Measurements from ENCODE around the gene TNPO3. TPM values are rescaled to one million over a fixed set of nuclear protein-coding genes. Genes with fewer than 3 reads are reported as not detected.
"Not testable (repeated sequence)": the region's sequence is repeated elsewhere in the genome, so short reads cannot be mapped to it uniquely, and the experiment has no call there.

TNPO3 gene
- total RNA-seq, 1 donor from 2014 or later: 33.3 TPM

DNA sequence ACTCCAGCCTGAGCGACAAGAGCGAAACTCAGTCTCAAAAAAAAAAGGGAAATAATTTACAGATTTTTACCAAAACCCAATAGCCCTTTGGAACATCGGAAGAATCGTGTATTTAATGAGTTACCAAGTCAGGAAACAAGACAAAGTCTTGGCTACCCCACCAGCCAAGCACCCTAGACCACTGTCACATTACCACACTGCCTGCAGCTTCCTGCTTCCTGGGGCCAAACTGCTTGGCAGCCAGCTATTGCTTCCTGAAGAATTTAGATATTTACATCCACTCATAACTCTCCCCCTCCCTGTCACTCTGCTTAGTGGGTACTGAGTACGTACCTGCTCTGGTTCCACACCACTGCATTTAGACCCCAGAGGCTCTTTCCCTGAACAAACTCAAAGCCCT lies 14.1 kb upstream of the TNPO3 start:
- DNase-seq: no peak

DNA sequence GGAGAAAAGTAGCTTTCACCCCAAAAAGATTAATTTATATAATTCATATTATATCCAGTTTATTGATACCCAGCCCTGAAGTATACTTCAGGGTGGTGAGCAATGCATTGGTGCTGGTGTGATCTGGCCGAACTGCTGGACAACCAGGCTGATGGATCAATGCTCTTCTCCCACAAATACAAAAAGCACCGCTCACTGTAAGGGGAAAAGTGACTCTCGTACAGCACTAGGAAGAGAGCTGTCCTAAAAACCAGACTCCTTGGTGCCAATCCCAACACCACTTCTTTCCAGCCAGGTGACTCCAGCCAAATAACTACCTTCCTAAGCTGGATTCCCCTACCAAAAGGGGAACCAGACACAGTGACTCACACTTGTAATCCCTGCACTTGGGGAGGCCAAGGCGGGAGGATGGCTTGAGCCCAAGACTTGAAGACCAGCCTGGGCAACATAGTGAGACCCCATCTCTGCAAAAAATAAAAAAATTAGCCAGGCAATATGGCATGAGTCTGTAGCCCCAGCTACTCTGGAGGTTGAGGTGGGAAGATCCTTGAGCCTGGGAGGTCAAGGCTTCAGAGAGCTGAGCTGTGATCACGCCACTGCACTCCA lies 13.1 kb upstream of the TNPO3 start:
- DNase-seq: no peak

DNA sequence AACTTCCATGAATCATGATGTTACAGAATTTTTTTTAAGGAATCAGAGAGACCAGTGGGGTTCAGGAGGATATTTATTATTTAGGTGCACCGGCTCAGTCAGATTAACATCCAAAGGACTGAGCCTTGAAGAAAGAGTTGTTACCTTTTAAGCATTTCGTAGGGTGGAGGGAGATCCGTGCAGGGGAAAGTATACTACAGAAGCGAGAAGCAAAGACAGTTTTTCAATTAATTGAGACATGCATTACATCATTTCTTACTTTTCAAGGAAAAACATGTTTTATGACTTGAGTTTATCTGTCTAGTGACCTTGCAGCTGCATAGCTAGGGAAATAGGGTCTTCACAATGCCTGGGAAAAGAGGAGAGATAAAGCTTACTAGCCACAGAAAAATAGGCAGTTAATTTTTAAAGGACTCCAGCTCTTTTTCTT lies 12.2 kb upstream of the TNPO3 start:
- DNase-seq: not testable (repeated sequence)

DNA sequence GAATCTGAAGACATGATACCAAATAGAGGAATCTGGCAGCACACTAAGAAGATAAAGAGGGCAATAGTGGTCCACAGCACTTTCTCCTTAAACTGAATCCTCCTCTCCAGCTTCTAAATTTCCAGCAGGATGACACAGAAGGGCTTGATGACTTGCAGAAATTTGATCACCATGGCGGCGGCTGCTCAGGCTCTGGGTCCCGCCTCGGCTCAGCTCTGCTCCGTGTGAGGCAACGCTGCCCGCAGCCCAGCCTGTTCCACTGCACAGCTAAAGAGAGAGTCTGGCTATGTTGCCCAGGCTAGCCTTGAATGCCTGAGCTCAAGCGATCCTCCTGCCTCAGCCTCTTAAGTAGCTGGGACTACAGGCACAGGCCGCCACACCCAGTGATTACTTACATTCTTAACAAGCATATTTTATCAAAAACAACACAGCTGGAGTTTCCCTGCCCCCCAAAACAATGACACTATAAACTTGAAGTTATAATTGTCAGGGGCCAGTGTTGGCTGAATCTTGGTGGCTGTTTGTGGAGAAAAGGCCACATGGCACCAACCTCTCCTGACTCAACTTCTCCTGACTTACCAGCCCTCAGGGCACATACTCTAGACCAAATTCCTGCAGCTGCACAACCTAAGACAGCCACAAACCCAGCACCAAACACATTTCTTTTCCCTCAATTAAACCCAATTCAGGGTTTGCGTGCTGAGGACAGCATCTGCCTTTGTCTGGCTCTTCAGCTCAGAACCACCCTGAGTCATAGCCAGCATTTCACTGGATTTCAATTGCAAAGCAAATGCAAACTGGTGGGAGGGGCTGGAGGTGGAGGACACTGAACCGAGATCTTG lies 11.6 kb upstream of the TNPO3 start:
- no peak for DNase-seq

DNA sequence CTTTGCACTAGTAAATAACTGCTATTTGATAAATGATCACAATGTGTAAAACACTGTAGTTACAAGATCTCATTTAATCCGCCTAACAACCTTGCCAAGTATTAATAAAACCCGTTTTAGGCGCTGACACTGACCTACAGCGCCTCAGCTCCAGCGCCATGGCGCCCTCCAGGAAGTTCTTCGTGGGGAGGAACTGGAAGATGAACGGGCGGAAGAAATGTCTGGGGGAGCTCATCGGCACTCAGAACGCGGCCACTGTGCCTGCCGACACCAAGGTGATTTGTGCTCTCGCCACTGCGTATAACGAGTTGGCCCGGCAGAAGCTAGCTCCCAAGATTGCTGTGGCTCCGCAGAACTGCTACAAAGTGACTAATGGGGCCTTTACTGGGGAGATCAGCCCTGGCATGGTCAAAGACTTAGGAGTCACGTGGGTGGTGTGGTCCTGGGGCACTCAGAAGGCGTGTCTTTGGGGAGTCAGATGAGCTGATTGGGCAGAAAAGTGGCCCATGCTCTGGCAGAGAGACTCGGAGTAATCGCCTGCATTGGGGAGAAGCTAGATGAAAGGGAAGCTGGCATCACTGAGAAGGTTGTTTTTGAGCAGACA lies 1.1 kb upstream of the TNPO3 start:
- DNase-seq: no peak

DNA sequence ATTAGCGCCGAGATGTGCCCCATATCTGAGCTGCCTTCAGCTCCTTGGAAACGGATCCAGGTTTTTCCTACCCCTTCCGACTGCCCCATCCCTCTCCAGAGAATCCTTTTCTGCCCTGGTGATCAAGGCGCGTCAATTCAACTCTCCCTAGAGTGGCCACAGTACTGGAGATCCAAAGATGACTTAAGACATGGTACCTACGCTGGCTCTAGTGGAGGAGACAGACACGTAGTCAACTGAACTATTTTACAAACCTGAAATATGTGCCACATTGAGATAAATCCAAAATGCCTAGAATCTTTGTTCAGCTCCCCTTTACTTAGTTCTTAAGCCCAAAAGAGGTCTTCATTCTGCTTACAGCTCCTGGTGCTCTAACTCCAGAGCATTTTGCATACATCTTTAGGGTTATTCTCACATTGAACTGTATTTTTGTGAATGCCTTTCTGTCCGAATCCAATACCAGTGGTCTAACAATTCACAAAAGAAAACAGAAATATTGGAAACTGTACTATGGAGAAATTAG lies 444 bp upstream of the TNPO3 start:
- DNase-seq: peak; percentile 64

DNA sequence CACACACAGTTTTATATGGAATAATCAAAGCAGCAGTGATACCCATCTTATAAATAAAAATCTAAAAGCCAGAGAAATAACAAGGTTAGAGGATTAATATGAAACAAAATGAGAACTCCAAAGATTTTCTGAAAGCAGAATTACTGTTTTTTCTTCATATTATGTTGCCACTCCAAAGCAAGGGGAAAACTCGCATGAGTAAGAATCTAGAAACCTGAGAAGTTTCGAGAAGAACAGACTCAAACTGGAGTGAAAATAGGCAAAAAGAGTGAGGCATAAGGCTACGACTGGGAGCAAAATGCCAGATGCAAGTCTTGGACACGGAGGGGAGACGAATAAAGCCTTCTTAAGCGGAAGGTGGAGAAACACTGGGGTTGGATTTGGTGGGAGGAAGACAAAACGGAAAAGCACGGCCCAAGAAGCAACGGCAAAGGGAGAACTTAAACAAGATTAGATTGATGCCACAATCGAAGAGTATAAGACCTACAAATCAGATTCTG lies 923 bp downstream of the TNPO3 start:
- DNase-seq: no peak

DNA sequence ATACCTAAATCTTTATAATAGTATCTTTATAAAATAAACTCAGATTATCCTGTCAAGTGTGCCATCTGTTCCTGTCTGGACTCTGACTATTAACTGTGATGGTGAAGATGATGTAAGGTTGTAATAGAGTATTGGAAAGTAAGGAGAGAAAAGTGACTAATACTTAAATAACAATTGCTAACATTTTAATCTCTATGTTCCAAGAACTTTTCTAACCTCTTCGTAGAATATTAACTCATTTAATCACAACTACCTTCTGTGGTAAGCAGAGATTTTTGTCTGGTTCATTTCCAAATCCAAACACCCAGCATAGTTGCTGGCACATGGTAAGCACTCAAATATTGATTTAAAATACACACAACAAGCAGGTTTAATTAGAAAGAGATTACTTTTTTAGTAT lies 2.5 kb downstream of the TNPO3 start:
- DNase-seq: no peak

DNA sequence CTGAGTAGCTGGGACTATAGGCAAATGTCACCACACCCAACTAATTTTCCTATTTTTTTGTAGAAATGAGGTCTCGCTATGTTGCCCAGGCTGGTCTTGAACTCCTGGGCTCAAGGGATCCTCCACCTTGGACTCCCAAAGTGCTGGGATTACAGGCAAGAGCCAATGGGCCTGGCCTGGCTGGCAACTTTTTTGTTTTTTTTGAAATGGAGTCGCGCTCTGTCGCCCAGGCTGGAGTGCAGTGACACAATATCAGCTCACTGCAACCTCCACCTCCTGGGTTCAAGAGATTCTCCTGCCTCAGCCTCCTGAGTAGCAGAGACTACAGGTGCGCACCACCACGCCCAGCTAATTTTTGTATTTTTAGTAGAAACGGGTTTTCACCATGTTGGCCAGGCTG lies 3.5 kb downstream of the TNPO3 start:
- not testable (repeated sequence) for DNase-seq

DNA sequence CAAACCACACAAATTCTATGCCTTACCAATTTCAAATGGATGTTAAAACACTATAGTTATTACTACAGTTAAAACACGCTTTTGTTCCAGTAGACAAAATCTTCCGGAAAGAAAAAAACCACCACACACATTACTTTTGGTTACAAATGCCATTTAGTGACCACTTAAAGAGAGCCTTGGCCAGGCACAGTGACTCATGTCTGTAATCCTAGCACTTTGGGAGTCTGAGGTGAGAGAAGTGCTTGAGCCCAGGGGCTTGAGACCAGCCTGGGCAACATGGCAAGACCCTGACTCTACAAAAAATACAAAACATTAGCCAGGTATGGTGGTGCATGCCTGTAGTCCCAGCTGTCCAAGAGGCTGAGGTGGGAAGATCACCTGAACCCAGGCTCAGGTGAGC lies 7.2 kb downstream of the TNPO3 start:
- no peak for DNase-seq

DNA sequence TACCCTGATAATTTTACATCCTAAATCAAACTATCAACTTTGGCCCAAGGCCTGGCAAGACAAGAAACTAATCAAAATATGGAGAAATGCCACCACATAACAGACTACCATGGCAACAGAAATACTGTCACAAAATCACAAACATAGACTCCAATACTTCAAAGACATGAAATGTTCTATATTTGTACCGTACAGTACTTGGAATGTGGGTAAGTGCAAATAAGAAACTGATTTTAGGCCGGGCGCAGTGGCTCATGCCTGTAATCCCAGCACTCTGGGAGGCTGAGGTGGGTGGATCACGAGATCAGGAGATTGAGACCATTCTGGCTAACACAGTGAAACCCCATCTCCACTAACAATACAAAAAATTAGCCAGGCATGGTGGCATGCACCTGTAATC lies 9.2 kb downstream of the TNPO3 start:
- DNase-seq: no peak

DNA sequence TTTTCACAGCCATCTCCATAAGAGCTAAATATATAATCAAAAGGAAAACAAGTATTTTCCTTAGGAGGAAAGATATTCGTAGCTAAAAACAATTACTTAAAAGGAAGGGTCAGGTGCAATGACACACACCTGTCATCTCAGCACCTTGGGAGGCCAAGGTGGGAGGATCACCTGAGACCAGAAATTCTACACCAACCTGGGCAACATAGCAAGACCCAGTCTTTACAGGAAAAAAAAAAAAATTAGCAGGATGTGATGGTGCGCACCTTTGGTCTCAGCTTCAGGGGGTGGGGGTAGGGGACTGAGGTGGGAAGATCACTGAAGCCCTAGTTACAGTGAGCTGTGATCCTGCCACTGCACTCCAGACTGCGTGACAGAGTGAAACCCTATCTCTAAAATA lies 11.9 kb downstream of the TNPO3 start:
- DNase-seq: no peak

DNA sequence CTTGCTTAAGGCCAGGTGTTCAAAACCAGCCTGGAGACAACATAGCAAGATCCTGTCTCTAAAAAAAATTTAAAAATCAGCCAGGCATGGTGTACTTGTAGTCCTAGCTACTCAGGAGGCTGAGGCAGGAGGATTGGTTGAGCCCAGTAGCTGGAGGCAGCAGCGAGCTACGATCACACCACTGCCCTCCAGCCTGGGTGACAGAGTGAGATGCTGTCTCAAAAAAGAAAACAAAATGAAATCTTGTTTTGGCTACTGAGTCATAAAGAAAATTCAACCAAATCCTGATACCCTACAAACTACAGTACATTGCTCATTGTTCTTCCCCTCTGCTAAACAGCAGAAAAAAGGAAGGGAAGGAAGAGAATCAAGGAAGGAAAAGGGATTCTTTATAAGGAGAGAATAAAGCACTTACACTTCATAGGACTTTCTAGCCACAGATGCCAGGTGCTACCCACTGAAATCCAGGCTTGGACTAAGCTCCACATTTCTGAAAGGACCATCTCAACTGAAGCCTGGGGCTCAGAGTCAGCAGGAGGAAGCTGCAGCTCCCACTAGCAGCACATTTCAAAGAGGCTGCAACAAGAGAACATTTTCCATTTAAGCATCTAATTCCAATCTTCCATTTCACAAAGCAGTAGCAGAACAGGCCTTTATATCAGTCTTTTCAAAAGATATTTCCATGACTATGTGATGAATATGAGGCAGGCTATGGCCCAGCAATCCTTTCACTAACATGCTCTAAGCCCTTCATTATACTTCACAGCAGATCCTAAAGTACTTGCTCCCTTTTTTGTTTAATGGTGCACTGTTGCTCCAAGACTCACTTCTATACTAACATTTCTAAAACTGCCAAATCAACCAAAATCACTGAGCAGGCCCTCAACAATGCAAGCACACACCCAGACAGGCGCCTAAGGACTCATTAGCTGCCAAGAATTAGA lies 13.5 kb downstream of the TNPO3 start:
- DNase-seq: no peak

DNA sequence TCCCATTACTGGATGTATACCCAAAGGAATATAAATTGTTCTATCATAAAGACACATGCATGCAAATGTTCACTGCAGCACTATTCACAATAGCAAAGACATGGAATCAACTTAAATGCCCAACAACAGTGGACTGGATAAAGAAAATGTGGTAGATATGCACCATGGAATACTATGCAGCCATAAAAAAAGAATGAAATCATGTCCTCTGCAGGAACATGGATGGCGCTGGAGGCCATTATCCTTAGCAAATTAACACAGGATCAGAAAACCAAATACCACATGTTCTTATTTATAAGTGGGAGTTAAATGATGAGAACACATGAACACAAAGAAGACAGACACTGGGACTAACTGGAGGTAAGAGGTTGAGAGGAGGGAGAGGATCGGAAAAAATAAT lies 16.4 kb downstream of the TNPO3 start:
- not testable (repeated sequence) for DNase-seq

DNA sequence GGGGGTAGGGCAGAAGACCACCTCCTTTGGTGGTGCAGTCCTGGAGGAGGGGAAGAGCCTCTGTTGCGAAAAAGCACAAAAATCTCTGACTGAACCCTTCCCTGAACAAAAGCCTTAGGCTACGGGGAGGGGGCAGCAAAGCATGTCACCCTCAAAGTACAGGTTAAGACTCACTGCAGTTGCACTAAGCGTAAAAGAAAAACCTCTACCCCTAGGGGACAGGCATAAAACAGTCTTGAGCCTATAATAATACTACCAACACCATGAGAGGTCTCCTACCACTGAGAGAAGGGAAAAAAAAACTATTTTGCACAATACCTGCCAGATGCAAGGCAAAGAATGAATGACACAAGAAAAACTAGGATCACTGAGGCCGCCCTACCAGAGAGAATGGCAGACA lies 17.3 kb downstream of the TNPO3 start:
- no peak for DNase-seq

DNA sequence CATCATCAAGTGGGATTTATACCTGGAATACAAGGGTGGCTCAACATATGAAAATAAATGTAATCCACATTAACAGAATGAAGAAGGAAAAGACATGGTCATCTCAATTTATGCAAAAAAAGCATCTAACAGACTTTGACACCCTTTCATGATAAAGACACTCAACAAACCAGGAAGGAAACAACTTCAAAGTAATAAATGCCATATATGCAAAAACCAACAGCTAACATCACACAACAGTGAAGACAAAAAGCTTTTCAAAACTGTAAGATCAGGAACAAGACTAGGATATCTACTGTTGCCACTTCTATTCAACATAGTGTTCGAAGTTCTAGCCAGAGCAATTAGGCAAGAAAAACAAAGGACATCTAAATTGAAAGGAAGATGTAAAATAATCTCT lies 22.9 kb downstream of the TNPO3 start:
- no peak for DNase-seq

DNA sequence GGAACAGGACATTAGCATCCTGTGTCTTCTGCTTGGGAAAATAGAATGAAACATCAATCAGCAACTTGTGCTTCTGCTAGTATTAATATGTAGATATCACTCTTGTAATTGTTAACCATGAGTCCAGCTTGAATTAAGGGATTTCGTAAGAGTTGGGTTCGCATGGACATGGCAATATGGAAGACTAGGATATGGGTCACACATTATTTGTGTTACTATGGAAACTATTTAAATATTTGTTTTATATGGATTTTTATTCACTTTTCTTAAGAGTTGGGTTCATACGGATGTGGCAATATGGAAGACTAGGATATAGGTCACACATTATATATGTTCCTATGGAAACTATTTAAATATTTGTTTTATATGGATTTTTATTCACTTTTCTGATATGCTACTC lies 24.5 kb downstream of the TNPO3 start:
- DNase-seq: no peak

DNA sequence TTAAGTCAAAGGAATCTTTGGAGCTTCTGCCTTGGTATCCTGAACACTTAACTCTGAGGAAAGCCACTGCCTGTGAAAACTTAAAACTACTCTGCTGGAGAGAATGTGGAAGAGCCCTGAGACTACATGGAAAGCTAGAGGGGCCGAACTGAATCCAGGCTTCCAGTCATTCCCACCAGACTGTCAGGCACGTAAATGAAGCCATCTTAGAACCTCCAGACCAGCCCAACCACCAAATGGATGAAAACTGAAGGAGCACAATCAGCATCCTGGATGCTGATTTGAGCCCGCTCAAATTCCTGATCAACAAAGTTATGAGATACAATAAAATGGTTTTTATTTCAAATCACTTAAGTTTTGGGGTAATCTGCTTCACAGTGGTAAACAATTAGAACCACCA lies 30.8 kb downstream of the TNPO3 start:
- DNase-seq: no peak

DNA sequence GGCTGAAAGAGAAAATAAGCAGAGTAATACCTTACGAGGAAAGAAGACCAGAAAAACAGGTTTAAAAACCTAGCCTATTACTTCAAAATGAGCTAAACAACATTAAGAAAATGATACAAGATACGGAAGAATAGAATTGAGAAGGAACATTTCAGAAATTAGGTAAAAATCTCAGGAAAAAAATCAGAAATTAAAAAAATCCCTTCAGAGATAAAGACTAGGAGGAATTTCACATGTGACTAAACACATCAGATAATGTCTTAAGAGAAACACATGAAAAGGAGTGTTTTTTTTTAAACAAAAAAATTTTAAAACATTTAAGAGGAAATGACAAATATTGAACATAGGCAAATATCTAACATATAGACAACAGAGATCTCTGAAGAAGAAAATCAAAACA lies 33.3 kb downstream of the TNPO3 start:
- no peak for DNase-seq

DNA sequence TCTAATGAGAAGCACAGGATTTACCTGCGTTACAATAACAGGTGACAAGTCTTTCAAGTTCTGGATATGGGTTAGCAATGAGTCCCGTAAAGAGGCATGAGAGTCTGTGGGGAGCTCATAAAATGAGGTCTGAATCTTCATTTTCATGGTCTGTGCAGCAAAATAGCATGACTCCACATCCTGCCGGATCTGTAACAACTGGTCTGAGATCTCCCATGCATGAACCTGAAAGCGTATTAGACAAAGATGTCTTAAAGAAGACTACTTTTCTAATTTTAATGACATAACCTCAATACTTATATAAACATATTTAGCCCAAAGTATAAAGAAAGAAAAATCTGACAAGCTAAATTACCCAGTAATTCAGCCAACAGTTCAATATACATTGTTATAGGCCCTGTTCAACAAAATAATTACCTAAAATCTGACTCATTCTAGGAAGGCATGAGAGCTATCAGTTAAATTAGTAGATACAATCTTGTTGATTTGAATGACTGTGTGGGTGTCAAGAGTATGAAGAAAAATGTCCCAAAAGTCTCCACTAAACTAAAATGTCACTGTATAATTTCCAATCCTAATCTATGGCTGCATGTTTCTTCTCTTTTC lies 36.9 kb downstream of the TNPO3 start:
- no peak for DNase-seq

DNA sequence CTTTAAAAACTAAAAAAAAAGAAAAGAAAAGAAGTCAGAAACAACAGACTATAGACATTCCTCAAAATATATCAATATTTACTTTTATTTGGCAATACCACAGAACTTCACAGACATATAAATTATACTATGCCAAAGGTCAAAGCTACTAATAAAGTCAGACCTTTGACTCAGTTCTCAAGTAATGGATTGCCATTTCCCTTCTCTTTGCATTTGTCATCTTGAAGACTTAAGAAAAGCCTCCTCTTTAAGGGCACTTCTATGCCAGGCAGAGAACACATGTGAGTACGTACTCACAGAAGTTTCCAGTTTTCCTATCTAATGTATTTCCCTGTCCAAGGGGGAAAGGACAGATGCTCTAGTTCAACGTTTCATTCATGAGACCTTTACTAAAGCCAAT lies 37.6 kb downstream of the TNPO3 start:
- DNase-seq: no peak
